ENCODE results near the gene CD55. TPM values are rescaled to one million over a fixed set of nuclear protein-coding genes. Genes with fewer than 3 reads are reported as not detected.

CD55 gene
- total and polyA plus RNA-seq, 2 experiments from 2014 or later = 16.7 to 18.5 TPM

- no peak for DNase-seq (ENCODE audit: low spot score)
Measured at GRCh38 chr1:207336559-207337467, 15.3 kb downstream of the CD55 start.

More at GRCh38 chr1:207336559-207337467, 15.3 kb downstream of the CD55 start:
- Mint-ChIP-seq H3K27ac (peak overlapping the region; percentile 14; the same call in 1 of the 2 replicates), H3K4me3 (no peak overlapping the region), H3K9me3 (no peaks in the 10 kb centered on the region), H3K36me3 (ENCODE audit: low read depth) (peaks cover 19% of the 10 kb centered on the region; the same call in 2 of the 3 replicates), H3K27me3 (ENCODE audit: insufficient read depth, low read depth, poor library complexity) (no peaks in the 10 kb centered on the region), H3K4me1 (no peaks in the 10 kb centered on the region)
- ATAC-seq = no peak
- Histone ChIP-seq H4K20me1 (replicated peaks; ENCODE audit: insufficient read depth) (no peaks in the 10 kb centered on the region), H2AFZ (no peak overlapping the region), H3K36me3 (ENCODE audit: insufficient read depth) (peaks cover 10% of the 10 kb centered on the region; the same call in 1 of the 2 replicates), H3K4me3 (no peak overlapping the region), H3K9me2 (ENCODE audit: insufficient read depth) (no peaks in the 10 kb centered on the region), H3K79me2 (replicated peaks; ENCODE audit: insufficient read depth) (no peaks in the 10 kb centered on the region), H3K27ac (ENCODE audit: low read depth) (no peak overlapping the region), H3K27me3 (ENCODE audit: insufficient read depth) (no peaks in the 10 kb centered on the region), H3K4me1 (ENCODE audit: insufficient read depth) (no peaks in the 10 kb centered on the region), H3F3A (replicated peaks; ENCODE audit: low read depth) (no peaks in the 10 kb centered on the region), H3K4me2 (no peak overlapping the region)
- no peak for TF ChIP-seq CTCF (conservative IDR thresholded peaks at IDR 0.05; ENCODE audit: low read depth in 2 of 2)
- no peak for TF ChIP-seq ZNF114 (CRISPR knock-in tag; IDR thresholded peaks at IDR 0.05)
- TF ChIP-seq CREB1 (CRISPR knock-in tag; IDR thresholded peaks at IDR 0.05; ENCODE audit: low read depth) = no peak
- no peak for TF ChIP-seq NANOG (IDR thresholded peaks at IDR 0.05; ENCODE audit: borderline replicate concordance)
- no peak for TF ChIP-seq ZNF462 (CRISPR knock-in tag; IDR thresholded peaks at IDR 0.05)
- no peak for TF ChIP-seq EZH2phosphoT487 (IDR thresholded peaks at IDR 0.05; ENCODE audit: unreplicated experiment)
- no peak for TF ChIP-seq POLR2AphosphoS5 (IDR thresholded peaks at IDR 0.05; ENCODE audit: low read depth)
- TF ChIP-seq STAT1 (IDR thresholded peaks at IDR 0.05; ENCODE audit: unreplicated experiment) = no peak
- no peak for TF ChIP-seq REST (IDR thresholded peaks at IDR 0.05; ENCODE audit: unreplicated experiment)
- no peak for TF ChIP-seq ZNF331 (CRISPR knock-in tag; IDR thresholded peaks at IDR 0.05; ENCODE audit: low read depth)
- no peak for TF ChIP-seq JUNB (IDR thresholded peaks at IDR 0.05; ENCODE audit: unreplicated experiment)
- TF ChIP-seq EZH2 (IDR thresholded peaks at IDR 0.05; ENCODE audit: low read depth, unreplicated experiment) = no peak
- TF ChIP-seq ETS1 (IDR thresholded peaks at IDR 0.05) = no peak

All from GM23338 (cell line).